HK-2 (cell line): Measurements from ENCODE around the gene YKT6.
"Not testable (repeated sequence)": the region's sequence is repeated elsewhere in the genome, so short reads cannot be mapped to it uniquely, and the experiment has no call there.

Experiments
- DNase-seq: peaks from one replicate; pipeline ENCODE4 v3.0.0-alpha.2; 2018; ENCODE audit not compliant: unreplicated experiment

The YKT6 gene

GRCh38 chr7:44200699-44201461, at the start of gene YKT6:
Gene YKT6 (plus strand): TSS chr7:44200978. CDS start chr7:44201136, 158 bp downstream.
- peak; percentile 95 for DNase-seq

GRCh38 chr7:44151956-44152355, 48.8 kb upstream of the YKT6 start:
- no peak for DNase-seq

GRCh38 chr7:44152971-44153947, 47.5 kb upstream of the YKT6 start:
- DNase-seq = no peak

- DNase-seq = no peak
These were observed 46.8 kb upstream of the YKT6 start for GRCh38 chr7:44153948-44154335.

- DNase-seq = no peak
These were observed 46.1 kb upstream of the YKT6 start for GRCh38 chr7:44154703-44155102.

GRCh38 chr7:44155191-44156185, 45.3 kb upstream of the YKT6 start:
- DNase-seq = no peak

- DNase-seq = no peak
These were observed 44.2 kb upstream of the YKT6 start for GRCh38 chr7:44156453-44157010.

GRCh38 chr7:44157116-44158080, 43.4 kb upstream of the YKT6 start:
- DNase-seq = no peak

- DNase-seq = no peak
These were observed 42.5 kb upstream of the YKT6 start for GRCh38 chr7:44158096-44158872.

- DNase-seq = no peak
These were observed 41.7 kb upstream of the YKT6 start for GRCh38 chr7:44158873-44159631.

- DNase-seq = no peak
These were observed 40.8 kb upstream of the YKT6 start for GRCh38 chr7:44159824-44160630.

GRCh38 chr7:44161371-44161770, 39.4 kb upstream of the YKT6 start:
- no peak for DNase-seq

- no peak for DNase-seq
These were observed 38.6 kb upstream of the YKT6 start for GRCh38 chr7:44162179-44162578.

- no peak for DNase-seq
These were observed 37.9 kb upstream of the YKT6 start for GRCh38 chr7:44162785-44163395.

- DNase-seq = peak; percentile 62
These were observed 37.2 kb upstream of the YKT6 start for GRCh38 chr7:44163591-44163990.

GRCh38 chr7:44167920-44168319, 32.9 kb upstream of the YKT6 start:
- no peak for DNase-seq

- DNase-seq = not testable (repeated sequence)
These were observed 28.9 kb upstream of the YKT6 start for GRCh38 chr7:44171901-44172300.
